HepG2 (cell line): ENCODE data around the gene TMEM131L. TPM values are rescaled to one million over a fixed set of nuclear protein-coding genes. Genes with fewer than 3 reads are reported as not detected.
A peak's percentile ranks its signal among the peaks of the same experiment; 100 is the strongest.

Experiments used
- FOSL1 ChIP-seq: sonication (generic); formaldehyde crosslinking; IDR thresholded peaks from 2 replicates; pipeline ENCODE4 v1.9.0; 2021; ENCODE audit warnings: missing genetic modification reagents, borderline replicate concordance
- FOSL2 ChIP-seq: sonication (generic); formaldehyde crosslinking; IDR thresholded peaks from 2 replicates; pipeline ENCODE4 v1.4.0; 2020; ENCODE audit warnings: missing genetic modification reagents
- HDAC1 ChIP-seq: sonication (generic); formaldehyde crosslinking; IDR thresholded peaks from 2 replicates; pipeline ENCODE4 v1.5.1; 2020; ENCODE audit warnings: mild to moderate bottlenecking, missing genetic modification reagents
- HES4 ChIP-seq: sonication (generic); formaldehyde crosslinking; IDR thresholded peaks from 2 replicates; pipeline ENCODE4 v1.9.0; 2021; ENCODE audit warnings: mild to moderate bottlenecking, missing genetic modification reagents, borderline replicate concordance
- HNF4A ChIP-seq: sonication (generic); formaldehyde crosslinking; IDR thresholded peaks from 2 replicates; pipeline ENCODE4 v1.4.0; 2020; ENCODE audit warnings: missing genetic modification reagents
- KMT2A ChIP-seq: sonication (generic); formaldehyde crosslinking; IDR thresholded peaks from 2 replicates; pipeline ENCODE4 v1.4.0; 2020; ENCODE audit warnings: missing genetic modification reagents
- MAFF ChIP-seq: IDR thresholded peaks from 2 replicates; pipeline ENCODE4 v1.6.1; 2011; ENCODE audit warnings: low read depth, low read length, improper control_type of control experiment
- MAFK ChIP-seq, 2 experiments: IDR thresholded peaks in 1 of 2; conservative IDR thresholded peaks in 1 of 2; 2 replicates each; pipeline ENCODE4 v1.6.1; 2011; ENCODE audit warnings: improper control_type of control experiment in 2 of 2, low read length in 2 of 2
- NCOA2 ChIP-seq: sonication (generic); formaldehyde crosslinking; IDR thresholded peaks from 2 replicates; pipeline ENCODE4 v1.8.0; 2022; ENCODE audit warnings: inconsistent platforms
- NFE2L1 ChIP-seq: sonication (generic); formaldehyde crosslinking; IDR thresholded peaks from 2 replicates; pipeline ENCODE4 v1.4.0; 2020; ENCODE audit warnings: missing genetic modification reagents, mild to moderate bottlenecking, borderline replicate concordance
- POGZ ChIP-seq: sonication (generic); formaldehyde crosslinking; IDR thresholded peaks from 2 replicates; pipeline ENCODE4 v1.4.0; 2020; ENCODE audit warnings: mild to moderate bottlenecking, missing genetic modification reagents
- SAP130 ChIP-seq: IDR thresholded peaks from 2 replicates; pipeline ENCODE4 v1.6.1; 2016; ENCODE audit warnings: low read depth
- SOX5 ChIP-seq: IDR thresholded peaks from 2 replicates; pipeline ENCODE4 v1.6.1; 2016; ENCODE audit warnings: borderline replicate concordance
- TP53 ChIP-seq: sonication (generic); formaldehyde crosslinking; conservative IDR thresholded peaks from 2 replicates; pipeline ENCODE4 v1.4.0; 2020; ENCODE audit warnings: missing genetic modification reagents
- WIZ ChIP-seq: sonication (generic); formaldehyde crosslinking; IDR thresholded peaks from 2 replicates; pipeline ENCODE4 v1.5.1; 2020; ENCODE audit warnings: mild to moderate bottlenecking, missing genetic modification reagents
- ZBTB3 ChIP-seq: sonication (generic); formaldehyde crosslinking; IDR thresholded peaks from 2 replicates; pipeline ENCODE4 v1.4.0; 2020; ENCODE audit warnings: low read depth, mild to moderate bottlenecking, moderate library complexity, missing genetic modification reagents, borderline replicate concordance
- ZMYM2 ChIP-seq: sonication (generic); formaldehyde crosslinking; IDR thresholded peaks from 2 replicates; pipeline ENCODE4 v1.8.0; 2022; ENCODE audit warnings: mild to moderate bottlenecking, missing genetic modification reagents
- ZNF703 ChIP-seq: sonication (generic); formaldehyde crosslinking; IDR thresholded peaks from 2 replicates; pipeline ENCODE4 v1.5.1; 2020; ENCODE audit warnings: missing genetic modification reagents, mild to moderate bottlenecking, moderate library complexity, borderline replicate concordance
- ZSCAN20 ChIP-seq: sonication (generic); formaldehyde crosslinking; IDR thresholded peaks from 2 replicates; pipeline ENCODE4 v1.4.0; 2020; ENCODE audit warnings: missing genetic modification reagents, mild to moderate bottlenecking, borderline replicate concordance
- polyA plus RNA-seq, 8 experiments: library from polyadenylated mRNA; depleted of rRNA in 3 of 8; stranded (reverse) in 7 of 8; unstranded in 1 of 8; fragments of >200 nt; fragmentation: Illumina TruSeq in 4 of 8; extraction: Trizol in 4 of 8; gene quantifications; 2 replicates each; pipeline versions ENCODE4 v1.2.1 to v1.2.3, GENCODE V29; 2011 to 2016; ENCODE audit warnings: low read depth in 4 of 8, missing spikeins in 1 of 8, mixed read lengths in 1 of 8; ENCODE audit not compliant: insufficient read depth in 1 of 8
- total RNA-seq, 5 experiments: library from RNA; depleted of rRNA; stranded (reverse); fragments of >200 nt; fragmentation: Illumina TruSeq; extraction: Trizol; gene quantifications; 2 replicates each; pipeline ENCODE4 v1.2.3, GENCODE V29; 2016; ENCODE audit warnings: low read depth in 1 of 5
- TF ChIP-seq, protein P1 (sequence below): IDR thresholded peaks from 2 replicates; pipeline ENCODE4 v1.6.1; 2016; ENCODE audit warnings: low read depth
- TF ChIP-seq, protein P2 (sequence below): sonication (generic); formaldehyde crosslinking; IDR thresholded peaks from 2 replicates; pipeline ENCODE4 v1.9.0; 2021; ENCODE audit warnings: missing genetic modification reagents, mild to moderate bottlenecking, borderline replicate concordance
- TF ChIP-seq, protein P3 (sequence below): sonication (generic); formaldehyde crosslinking; IDR thresholded peaks from 2 replicates; pipeline ENCODE4 v1.5.0; 2020; ENCODE audit warnings: mild to moderate bottlenecking, missing genetic modification reagents
- TF ChIP-seq, protein P4 (sequence below): sonication (generic); formaldehyde crosslinking; IDR thresholded peaks from 2 replicates; pipeline ENCODE4 v1.5.0; 2020; ENCODE audit warnings: missing genetic modification reagents, mild to moderate bottlenecking, borderline replicate concordance

Gene TMEM131L
- total and polyA plus RNA-seq, 2 of the 13 experiments (the other 11 are each of a cell fraction or from before 2014, with no cell fraction given): 2.2 to 4.5 TPM

DNA sequence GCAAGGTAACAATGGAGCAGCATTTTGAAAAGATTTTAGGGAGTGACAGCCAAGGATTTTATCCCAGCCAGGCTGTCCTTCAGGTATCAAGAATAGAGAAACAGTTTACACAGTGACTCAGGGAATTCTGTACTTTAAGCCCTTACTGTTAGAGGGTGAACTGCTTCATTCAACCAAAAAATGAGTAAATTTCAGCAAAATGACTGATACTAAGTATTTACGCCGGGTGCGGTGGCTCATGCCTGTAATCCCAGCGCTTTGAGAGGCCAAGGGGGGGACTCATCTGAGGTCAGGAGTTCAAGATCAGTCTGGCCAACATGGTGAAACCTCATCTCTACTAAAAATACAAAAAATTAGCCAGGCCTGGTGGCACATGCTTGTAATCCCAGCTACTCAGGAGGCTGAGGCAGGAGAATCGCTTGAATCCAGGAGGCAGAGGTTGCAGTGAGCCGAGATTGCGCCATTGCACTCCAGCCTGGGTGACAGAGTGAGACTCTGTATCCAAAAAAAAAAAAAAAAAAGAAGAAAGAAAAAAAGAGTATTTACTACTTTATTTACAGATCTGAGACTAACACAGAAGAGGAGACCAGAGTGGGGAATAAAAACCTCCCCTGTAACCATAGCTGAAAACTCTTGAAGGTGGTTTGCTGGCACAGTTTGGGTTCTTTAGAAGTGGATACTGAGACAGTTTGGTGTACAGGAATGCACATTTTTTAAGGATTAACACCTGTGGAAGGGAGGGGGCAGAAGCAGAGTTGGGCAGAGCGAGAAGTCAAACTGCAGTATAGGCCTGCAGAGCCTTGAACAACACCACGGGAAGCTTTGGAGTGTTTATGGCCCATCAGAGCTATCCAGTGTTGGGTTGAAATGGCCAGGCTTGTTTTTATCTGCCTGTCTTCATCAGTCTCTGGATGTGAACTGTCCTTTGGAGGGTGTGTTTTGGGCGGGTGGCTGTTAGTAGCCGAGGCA is 40.5 kb downstream of the TMEM131L start (continued):
- TF ChIP-seq, protein P1, sequence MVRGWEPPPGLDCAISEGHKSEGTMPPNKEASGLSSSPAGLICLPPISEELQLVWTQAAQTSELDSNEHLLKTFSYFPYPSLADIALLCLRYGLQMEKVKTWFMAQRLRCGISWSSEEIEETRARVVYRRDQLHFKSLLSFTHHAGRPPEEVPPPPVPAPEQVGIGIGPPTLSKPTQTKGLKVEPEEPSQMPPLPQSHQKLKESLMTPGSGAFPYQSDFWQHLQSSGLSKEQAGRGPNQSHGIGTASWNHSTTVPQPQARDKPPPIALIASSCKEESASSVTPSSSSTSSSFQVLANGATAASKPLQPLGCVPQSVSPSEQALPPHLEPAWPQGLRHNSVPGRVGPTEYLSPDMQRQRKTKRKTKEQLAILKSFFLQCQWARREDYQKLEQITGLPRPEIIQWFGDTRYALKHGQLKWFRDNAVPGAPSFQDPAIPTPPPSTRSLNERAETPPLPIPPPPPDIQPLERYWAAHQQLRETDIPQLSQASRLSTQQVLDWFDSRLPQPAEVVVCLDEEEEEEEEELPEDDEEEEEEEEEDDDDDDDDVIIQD: peak; percentile 32; the same call in 1 of the 2 replicates
- TF ChIP-seq, protein P2, sequence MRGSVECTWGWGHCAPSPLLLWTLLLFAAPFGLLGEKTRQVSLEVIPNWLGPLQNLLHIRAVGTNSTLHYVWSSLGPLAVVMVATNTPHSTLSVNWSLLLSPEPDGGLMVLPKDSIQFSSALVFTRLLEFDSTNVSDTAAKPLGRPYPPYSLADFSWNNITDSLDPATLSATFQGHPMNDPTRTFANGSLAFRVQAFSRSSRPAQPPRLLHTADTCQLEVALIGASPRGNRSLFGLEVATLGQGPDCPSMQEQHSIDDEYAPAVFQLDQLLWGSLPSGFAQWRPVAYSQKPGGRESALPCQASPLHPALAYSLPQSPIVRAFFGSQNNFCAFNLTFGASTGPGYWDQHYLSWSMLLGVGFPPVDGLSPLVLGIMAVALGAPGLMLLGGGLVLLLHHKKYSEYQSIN (CRISPR knock-in tag): no peak
- TF ChIP-seq FOSL2 (CRISPR knock-in tag) (peak; percentile 76), MAFK (conservative IDR thresholded peaks at IDR 0.05 in 1 of 2, IDR thresholded peaks at IDR 0.05 in 1 of 2; ENCODE audit: low read length in 2 of 2) (0 out of 4 replicates have a peak, but pooled peaks of 1 of the 2 experiments have one; percentile 29), MAFF (peak; percentile 23; the same call in 1 of the 2 replicates), NCOA2 (no peak), HDAC1 (CRISPR knock-in tag) (peak; percentile 22; the same call in 1 of the 2 replicates), ZBTB3 (CRISPR knock-in tag) (no peak), ZSCAN20 (CRISPR knock-in tag) (no peak), KMT2A (CRISPR knock-in tag) (0 out of 2 replicates have a peak, but pooled peaks have one; percentile 30), POGZ (CRISPR knock-in tag) (peak; percentile 33; the same call in 1 of the 2 replicates), HES4 (no peak), ZMYM2 (CRISPR knock-in tag) (no peak), HNF4A (CRISPR knock-in tag) (peak; percentile 31; the same call in 1 of the 2 replicates), WIZ (CRISPR knock-in tag) (no peak), TP53 (no peak), ZNF703 (CRISPR knock-in tag) (no peak), NFE2L1 (no peak), FOSL1 (CRISPR knock-in tag) (peak; percentile 66; the same call in 1 of the 2 replicates), SOX5 (CRISPR knock-in tag) (peak; percentile 49), SAP130 (CRISPR knock-in tag) (peak; percentile 50)
- TF ChIP-seq, protein P3, sequence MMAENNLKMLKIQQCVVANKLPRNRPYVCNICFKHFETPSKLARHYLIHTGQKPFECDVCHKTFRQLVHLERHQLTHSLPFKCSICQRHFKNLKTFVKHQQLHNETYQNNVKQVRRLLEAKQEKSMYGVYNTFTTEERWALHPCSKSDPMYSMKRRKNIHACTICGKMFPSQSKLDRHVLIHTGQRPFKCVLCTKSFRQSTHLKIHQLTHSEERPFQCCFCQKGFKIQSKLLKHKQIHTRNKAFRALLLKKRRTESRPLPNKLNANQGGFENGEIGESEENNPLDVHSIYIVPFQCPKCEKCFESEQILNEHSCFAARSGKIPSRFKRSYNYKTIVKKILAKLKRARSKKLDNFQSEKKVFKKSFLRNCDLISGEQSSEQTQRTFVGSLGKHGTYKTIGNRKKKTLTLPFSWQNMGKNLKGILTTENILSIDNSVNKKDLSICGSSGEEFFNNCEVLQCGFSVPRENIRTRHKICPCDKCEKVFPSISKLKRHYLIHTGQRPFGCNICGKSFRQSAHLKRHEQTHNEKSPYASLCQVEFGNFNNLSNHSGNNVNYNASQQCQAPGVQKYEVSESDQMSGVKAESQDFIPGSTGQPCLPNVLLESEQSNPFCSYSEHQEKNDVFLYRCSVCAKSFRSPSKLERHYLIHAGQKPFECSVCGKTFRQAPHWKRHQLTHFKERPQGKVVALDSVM (CRISPR knock-in tag): peak; percentile 82
- TF ChIP-seq, protein P4, sequence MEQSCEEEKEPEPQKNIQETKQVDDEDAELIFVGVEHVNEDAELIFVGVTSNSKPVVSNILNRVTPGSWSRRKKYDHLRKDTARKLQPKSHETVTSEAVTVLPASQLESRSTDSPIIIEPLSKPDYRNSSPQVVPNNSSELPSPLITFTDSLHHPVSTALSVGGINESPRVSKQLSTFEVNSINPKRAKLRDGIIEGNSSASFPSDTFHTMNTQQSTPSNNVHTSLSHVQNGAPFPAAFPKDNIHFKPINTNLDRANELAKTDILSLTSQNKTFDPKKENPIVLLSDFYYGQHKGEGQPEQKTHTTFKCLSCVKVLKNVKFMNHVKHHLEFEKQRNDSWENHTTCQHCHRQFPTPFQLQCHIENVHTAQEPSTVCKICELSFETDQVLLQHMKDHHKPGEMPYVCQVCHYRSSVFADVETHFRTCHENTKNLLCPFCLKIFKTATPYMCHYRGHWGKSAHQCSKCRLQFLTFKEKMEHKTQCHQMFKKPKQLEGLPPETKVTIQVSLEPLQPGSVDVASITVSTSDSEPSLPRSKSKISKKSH: no peak
